ENCODE results near the gene PPTC7.
"Not testable (repeated sequence)": the region's sequence is repeated elsewhere in the genome, so short reads cannot be mapped to it uniquely, and the experiment has no call there.

Gene PPTC7

DNA sequence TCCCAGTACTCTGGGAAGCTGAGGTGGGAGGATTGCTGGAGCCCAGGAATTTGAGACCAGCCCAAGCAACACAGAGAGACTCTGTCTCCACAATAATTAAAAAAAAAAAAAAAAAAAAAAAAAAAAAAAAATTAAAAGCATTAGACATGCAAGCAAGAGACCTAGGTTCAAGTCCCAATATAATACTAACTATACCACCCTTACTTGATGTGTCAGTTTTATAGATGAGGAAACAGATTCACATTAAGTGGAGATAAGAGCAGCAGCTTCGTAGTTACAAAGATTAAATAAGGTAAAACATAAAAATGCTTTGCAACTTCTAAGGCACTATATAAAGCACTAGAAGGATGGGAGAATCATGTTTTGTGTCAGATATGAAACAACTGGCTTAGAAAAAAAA, 9.1 kb downstream of the PPTC7 start:
- H3K27me3 Mint-ChIP-seq (ENCODE audit: low read depth): no peaks in the 10 kb centered on the region
- peaks cover 20% of the 10 kb centered on the region for H3K9me3 Mint-ChIP-seq
- peaks cover 25% of the 10 kb centered on the region for H3K36me3 Mint-ChIP-seq (ENCODE audit: low read depth)
- H3K4me3 Mint-ChIP-seq: no peak overlapping the region
- peaks cover 21% of the 10 kb centered on the region for H3K4me1 Mint-ChIP-seq
- H3K27ac Mint-ChIP-seq: peak overlapping the region in 1 of 3 experiments; percentile 41
- TF ChIP-seq, protein P1, sequence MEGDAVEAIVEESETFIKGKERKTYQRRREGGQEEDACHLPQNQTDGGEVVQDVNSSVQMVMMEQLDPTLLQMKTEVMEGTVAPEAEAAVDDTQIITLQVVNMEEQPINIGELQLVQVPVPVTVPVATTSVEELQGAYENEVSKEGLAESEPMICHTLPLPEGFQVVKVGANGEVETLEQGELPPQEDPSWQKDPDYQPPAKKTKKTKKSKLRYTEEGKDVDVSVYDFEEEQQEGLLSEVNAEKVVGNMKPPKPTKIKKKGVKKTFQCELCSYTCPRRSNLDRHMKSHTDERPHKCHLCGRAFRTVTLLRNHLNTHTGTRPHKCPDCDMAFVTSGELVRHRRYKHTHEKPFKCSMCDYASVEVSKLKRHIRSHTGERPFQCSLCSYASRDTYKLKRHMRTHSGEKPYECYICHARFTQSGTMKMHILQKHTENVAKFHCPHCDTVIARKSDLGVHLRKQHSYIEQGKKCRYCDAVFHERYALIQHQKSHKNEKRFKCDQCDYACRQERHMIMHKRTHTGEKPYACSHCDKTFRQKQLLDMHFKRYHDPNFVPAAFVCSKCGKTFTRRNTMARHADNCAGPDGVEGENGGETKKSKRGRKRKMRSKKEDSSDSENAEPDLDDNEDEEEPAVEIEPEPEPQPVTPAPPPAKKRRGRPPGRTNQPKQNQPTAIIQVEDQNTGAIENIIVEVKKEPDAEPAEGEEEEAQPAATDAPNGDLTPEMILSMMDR (IDR thresholded peaks at IDR 0.05; ENCODE audit: unreplicated experiment in 3 of 3): no peak

DNA sequence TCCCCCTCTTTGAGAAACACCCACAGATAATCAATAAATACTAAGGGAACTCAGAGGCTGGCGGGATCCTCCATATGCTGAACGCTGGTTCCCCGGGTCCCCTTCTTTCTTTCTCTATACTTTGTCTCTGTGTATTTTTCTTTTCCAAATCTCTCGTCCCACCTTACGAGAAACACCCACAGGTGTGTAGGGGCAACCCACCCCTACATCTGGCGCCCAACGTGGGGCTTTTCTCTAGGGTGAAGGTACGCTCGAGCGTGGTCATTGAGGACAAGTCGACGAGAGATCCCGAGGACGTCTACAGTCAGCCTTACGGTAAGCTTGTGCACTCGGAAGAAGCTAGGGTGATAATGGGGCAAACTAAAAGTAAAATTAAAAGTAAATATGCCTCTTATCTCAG, 12.3 kb downstream of the PPTC7 start:
- H3K27me3 Mint-ChIP-seq (ENCODE audit: low read depth); H3K4me1 Mint-ChIP-seq; H3K4me3 Mint-ChIP-seq; H3K27ac Mint-ChIP-seq: not testable (repeated sequence)
- Mint-ChIP-seq H3K9me3 (peaks cover 20% of the 10 kb centered on the region), H3K36me3 (ENCODE audit: low read depth) (peaks cover 25% of the 10 kb centered on the region)

DNA sequence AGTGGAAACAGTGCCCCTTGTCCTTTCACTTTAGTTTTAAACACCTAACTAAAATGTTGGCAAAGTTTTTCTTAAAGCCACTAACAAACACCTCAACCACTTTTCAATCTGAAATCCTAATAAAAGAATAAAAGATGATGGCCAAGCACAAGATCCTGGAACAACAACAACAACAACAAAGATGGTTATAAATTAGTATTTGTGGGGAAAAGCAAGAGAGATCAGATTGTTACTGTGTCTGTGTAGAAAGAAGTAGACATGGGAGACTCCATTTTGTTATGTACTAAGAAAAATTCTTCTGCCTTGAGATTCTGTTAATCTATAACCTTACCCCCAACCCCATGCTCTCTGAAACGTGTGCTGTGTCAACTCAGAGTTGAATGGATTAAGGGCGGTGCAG, 13.3 kb downstream of the PPTC7 start:
- not testable (repeated sequence) for H3K4me3 Mint-ChIP-seq; H3K4me1 Mint-ChIP-seq; H3K27me3 Mint-ChIP-seq (ENCODE audit: low read depth)
- Mint-ChIP-seq H3K27ac (peak overlapping the region in 1 of 3 experiments; percentile 73), H3K36me3 (ENCODE audit: low read depth) (peaks cover 25% of the 10 kb centered on the region), H3K9me3 (peaks cover 20% of the 10 kb centered on the region)

DNA sequence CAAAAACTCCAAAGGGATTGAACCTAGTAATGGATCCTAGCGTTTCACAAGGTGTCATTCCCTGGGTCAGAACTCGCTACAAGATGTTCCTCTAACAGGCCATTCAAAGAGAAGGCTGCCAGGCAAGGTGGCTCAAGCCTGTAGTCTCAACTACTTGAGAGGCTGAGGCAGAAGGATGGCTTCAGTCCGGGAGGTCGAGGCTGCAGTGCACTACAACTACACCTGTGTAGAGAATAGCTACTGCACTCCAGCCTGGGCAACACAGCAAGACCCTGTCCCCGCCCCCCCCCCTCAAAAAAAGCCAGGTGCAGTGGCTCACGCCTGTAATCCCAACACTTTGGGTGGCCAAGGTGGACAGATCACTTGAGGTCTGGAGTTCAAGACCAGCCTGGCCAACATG, 14.4 kb downstream of the PPTC7 start:
- H3K4me3 Mint-ChIP-seq: no peak overlapping the region
- H3K36me3 Mint-ChIP-seq (ENCODE audit: low read depth): peaks cover 25% of the 10 kb centered on the region
- TF ChIP-seq, protein P1 (IDR thresholded peaks at IDR 0.05; ENCODE audit: unreplicated experiment in 3 of 3): no peak
- H3K27ac Mint-ChIP-seq: no peak overlapping the region
- H3K4me1 Mint-ChIP-seq: peaks cover 14% of the 10 kb centered on the region
- no peaks in the 10 kb centered on the region for H3K27me3 Mint-ChIP-seq (ENCODE audit: low read depth)
- H3K9me3 Mint-ChIP-seq: peaks cover 20% of the 10 kb centered on the region

DNA sequence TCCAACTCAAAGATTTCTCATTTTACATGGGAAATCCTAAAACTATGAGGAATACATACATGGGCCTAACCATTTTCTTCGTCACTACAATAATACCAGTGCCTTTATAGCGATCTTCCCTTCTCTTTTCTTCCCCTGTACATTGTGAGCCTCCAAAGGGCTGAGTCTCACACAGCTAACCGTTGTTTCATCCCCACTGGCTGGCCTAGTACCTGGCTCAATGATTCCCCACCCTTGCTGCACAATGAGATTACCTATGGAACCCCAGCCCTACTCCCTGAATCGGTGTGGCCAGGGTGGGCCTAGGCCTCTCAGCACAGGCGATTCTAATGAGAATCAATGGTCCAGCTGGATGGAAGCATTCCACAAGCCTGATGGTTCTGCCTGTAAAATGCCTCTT, 16.1 kb downstream of the PPTC7 start:
- Mint-ChIP-seq H3K4me3 (no peak overlapping the region), H3K9me3 (peaks cover 15% of the 10 kb centered on the region), H3K27ac (peak overlapping the region in 1 of 3 experiments; percentile 68), H3K27me3 (ENCODE audit: low read depth) (no peaks in the 10 kb centered on the region), H3K36me3 (ENCODE audit: low read depth) (peaks cover 20% of the 10 kb centered on the region), H3K4me1 (peaks cover 16% of the 10 kb centered on the region)
- TF ChIP-seq, protein P1 (IDR thresholded peaks at IDR 0.05; ENCODE audit: unreplicated experiment in 3 of 3): no peak

DNA sequence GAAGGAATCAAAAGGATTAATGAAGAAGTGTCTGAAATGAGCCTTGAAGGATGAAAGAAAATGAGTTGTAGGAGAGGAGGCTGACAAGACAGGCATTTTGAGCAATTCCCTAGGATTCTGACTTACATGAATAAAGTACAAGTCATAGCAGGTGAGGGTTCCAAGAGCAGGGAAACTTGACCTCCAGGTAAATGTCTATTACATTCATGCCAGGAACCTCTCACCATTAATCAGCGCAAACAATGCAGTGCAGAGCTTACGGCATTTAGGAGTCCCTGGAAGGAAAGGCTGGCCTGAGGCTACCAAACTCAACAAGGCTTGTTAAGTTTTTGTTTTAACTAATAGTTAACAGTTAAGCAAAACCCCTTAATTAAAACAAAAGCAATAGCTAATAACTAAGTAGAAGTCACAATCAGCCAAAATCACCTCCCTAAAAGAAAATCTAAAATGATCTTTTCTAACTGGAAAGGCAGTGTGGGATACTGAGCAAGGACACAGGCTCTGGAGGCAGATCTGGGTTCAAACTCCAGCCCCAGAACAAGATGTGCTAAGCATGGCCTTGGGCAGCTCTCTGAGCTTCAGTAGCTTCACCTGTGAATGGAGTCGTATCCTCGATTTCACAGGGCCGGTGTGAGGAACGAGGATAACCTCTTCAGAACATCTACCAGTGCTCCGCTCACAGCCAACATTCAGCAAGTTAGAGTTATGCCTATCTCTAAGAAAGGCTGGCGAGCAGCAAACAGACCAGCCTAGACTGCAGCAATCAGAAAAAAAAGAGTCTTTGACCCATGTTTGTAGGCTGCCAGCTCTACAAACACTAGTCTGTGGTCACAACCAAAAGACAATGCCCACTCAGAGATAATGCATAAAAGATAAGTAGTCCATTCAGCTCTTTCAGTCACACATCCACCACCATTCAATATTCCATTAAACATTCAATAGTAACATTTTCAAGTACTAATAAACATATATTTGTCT, 16.9 kb downstream of the PPTC7 start:
- H3K4me1 Mint-ChIP-seq: peaks cover 16% of the 10 kb centered on the region
- H3K27ac Mint-ChIP-seq: peak overlapping the region in 2 of 3 experiments; percentile 29 to 68
- H3K4me3 Mint-ChIP-seq: no peak overlapping the region
- no peaks in the 10 kb centered on the region for H3K27me3 Mint-ChIP-seq (ENCODE audit: low read depth)
- peaks cover 12% of the 10 kb centered on the region for H3K36me3 Mint-ChIP-seq (ENCODE audit: low read depth)
- H3K9me3 Mint-ChIP-seq: peaks cover 8% of the 10 kb centered on the region
- TF ChIP-seq, protein P1 (IDR thresholded peaks at IDR 0.05; ENCODE audit: unreplicated experiment in 3 of 3): no peak
